Measurements from ENCODE around the gene ANAPC2. TPM values are rescaled to one million over a fixed set of nuclear protein-coding genes. Genes with fewer than 3 reads are reported as not detected.

The ANAPC2 gene
- total RNA-seq, 1 experiment from 2014 or later, result 80.9 TPM

- Mint-ChIP-seq H3K36me3 (0 out of 2 replicates have a peak, but pooled peaks cover 3% of the 10 kb centered on the region), H3K4me3 (no peak overlapping the region), H3K27ac (0 out of 2 replicates have a peak overlapping the region, but pooled peaks have one; percentile 19), H3K4me1 (peaks cover 4% of the 10 kb centered on the region; the same call in 1 of the 2 replicates), H3K27me3 (ENCODE audit: low read depth) (no peaks in the 10 kb centered on the region), H3K9me3 (no peaks in the 10 kb centered on the region)
- no peak for TF ChIP-seq FOXK1 (CRISPR knock-in tag; IDR thresholded peaks at IDR 0.05)
- no peak for TF ChIP-seq IRF2 (CRISPR knock-in tag; IDR thresholded peaks at IDR 0.05; ENCODE audit: borderline replicate concordance, low read depth)
- no peak for TF ChIP-seq NFE2L1 (CRISPR knock-in tag; IDR thresholded peaks at IDR 0.05)
- no peak for TF ChIP-seq ZNF396 (CRISPR knock-in tag; IDR thresholded peaks at IDR 0.05; ENCODE audit: borderline replicate concordance)
- no peak for TF ChIP-seq OVOL2 (CRISPR knock-in tag; IDR thresholded peaks at IDR 0.05; ENCODE audit: borderline replicate concordance)
- TF ChIP-seq, protein P1, sequence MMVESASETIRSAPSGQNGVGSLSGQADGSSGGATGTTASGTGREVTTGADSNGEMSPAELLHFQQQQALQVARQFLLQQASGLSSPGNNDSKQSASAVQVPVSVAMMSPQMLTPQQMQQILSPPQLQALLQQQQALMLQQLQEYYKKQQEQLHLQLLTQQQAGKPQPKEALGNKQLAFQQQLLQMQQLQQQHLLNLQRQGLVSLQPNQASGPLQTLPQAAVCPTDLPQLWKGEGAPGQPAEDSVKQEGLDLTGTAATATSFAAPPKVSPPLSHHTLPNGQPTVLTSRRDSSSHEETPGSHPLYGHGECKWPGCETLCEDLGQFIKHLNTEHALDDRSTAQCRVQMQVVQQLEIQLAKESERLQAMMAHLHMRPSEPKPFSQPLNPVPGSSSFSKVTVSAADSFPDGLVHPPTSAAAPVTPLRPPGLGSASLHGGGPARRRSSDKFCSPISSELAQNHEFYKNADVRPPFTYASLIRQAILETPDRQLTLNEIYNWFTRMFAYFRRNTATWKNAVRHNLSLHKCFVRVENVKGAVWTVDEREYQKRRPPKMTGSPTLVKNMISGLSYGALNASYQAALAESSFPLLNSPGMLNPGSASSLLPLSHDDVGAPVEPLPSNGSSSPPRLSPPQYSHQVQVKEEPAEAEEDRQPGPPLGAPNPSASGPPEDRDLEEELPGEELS (CRISPR knock-in tag; IDR thresholded peaks at IDR 0.05), result no peak
- no peak for TF ChIP-seq ZNF416 (CRISPR knock-in tag; IDR thresholded peaks at IDR 0.05)
- no peak for TF ChIP-seq ERG (CRISPR knock-in tag; IDR thresholded peaks at IDR 0.05)
- TF ChIP-seq NFATC4 (CRISPR knock-in tag; IDR thresholded peaks at IDR 0.05), result no peak
- TF ChIP-seq ZNF219 (CRISPR knock-in tag; IDR thresholded peaks at IDR 0.05; ENCODE audit: borderline replicate concordance), result no peak
- TF ChIP-seq RORB (CRISPR knock-in tag; IDR thresholded peaks at IDR 0.05), result no peak
- TF ChIP-seq, protein P2, sequence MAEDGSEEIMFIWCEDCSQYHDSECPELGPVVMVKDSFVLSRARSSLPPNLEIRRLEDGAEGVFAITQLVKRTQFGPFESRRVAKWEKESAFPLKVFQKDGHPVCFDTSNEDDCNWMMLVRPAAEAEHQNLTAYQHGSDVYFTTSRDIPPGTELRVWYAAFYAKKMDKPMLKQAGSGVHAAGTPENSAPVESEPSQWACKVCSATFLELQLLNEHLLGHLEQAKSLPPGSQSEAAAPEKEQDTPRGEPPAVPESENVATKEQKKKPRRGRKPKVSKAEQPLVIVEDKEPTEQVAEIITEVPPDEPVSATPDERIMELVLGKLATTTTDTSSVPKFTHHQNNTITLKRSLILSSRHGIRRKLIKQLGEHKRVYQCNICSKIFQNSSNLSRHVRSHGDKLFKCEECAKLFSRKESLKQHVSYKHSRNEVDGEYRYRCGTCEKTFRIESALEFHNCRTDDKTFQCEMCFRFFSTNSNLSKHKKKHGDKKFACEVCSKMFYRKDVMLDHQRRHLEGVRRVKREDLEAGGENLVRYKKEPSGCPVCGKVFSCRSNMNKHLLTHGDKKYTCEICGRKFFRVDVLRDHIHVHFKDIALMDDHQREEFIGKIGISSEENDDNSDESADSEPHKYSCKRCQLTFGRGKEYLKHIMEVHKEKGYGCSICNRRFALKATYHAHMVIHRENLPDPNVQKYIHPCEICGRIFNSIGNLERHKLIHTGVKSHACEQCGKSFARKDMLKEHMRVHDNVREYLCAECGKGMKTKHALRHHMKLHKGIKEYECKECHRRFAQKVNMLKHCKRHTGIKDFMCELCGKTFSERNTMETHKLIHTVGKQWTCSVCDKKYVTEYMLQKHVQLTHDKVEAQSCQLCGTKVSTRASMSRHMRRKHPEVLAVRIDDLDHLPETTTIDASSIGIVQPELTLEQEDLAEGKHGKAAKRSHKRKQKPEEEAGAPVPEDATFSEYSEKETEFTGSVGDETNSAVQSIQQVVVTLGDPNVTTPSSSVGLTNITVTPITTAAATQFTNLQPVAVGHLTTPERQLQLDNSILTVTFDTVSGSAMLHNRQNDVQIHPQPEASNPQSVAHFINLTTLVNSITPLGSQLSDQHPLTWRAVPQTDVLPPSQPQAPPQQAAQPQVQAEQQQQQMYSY (CRISPR knock-in tag; IDR thresholded peaks at IDR 0.05), result no peak
- no peak for TF ChIP-seq ZNF671 (CRISPR knock-in tag; IDR thresholded peaks at IDR 0.05)
- no peak for TF ChIP-seq MXD4 (CRISPR knock-in tag; IDR thresholded peaks at IDR 0.05; ENCODE audit: borderline replicate concordance)
- TF ChIP-seq FOXJ3 (CRISPR knock-in tag; IDR thresholded peaks at IDR 0.05; ENCODE audit: borderline replicate concordance), result no peak
- TF ChIP-seq, protein P3, sequence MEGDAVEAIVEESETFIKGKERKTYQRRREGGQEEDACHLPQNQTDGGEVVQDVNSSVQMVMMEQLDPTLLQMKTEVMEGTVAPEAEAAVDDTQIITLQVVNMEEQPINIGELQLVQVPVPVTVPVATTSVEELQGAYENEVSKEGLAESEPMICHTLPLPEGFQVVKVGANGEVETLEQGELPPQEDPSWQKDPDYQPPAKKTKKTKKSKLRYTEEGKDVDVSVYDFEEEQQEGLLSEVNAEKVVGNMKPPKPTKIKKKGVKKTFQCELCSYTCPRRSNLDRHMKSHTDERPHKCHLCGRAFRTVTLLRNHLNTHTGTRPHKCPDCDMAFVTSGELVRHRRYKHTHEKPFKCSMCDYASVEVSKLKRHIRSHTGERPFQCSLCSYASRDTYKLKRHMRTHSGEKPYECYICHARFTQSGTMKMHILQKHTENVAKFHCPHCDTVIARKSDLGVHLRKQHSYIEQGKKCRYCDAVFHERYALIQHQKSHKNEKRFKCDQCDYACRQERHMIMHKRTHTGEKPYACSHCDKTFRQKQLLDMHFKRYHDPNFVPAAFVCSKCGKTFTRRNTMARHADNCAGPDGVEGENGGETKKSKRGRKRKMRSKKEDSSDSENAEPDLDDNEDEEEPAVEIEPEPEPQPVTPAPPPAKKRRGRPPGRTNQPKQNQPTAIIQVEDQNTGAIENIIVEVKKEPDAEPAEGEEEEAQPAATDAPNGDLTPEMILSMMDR (IDR thresholded peaks at IDR 0.05), result no peak
- TF ChIP-seq, protein P4, sequence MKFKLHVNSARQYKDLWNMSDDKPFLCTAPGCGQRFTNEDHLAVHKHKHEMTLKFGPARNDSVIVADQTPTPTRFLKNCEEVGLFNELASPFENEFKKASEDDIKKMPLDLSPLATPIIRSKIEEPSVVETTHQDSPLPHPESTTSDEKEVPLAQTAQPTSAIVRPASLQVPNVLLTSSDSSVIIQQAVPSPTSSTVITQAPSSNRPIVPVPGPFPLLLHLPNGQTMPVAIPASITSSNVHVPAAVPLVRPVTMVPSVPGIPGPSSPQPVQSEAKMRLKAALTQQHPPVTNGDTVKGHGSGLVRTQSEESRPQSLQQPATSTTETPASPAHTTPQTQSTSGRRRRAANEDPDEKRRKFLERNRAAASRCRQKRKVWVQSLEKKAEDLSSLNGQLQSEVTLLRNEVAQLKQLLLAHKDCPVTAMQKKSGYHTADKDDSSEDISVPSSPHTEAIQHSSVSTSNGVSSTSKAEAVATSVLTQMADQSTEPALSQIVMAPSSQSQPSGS (CRISPR knock-in tag; IDR thresholded peaks at IDR 0.05; ENCODE audit: borderline replicate concordance, low read depth), result no peak
- DNase-seq (ENCODE audit: low spot score), result no peak
- ChIA-PET POLR2A (no interaction called here), CTCF (interaction anchor here (0.7 to 1.0 kb wide), 3 partner anchors 8 to 184 kb away, joined by 3 to 5 read pairs (median 3); partner anchors contain the start of gene RNF224)
- ATAC-seq, result no peak
Observed at GRCh38 chr9:137218754-137219271, 30.5 kb upstream of the ANAPC2 start.

Measured in WTC11 (cell line).